ENCODE measurements around the gene DND1.
"Not testable (repeated sequence)": the region's sequence is repeated elsewhere in the genome, so short reads cannot be mapped to it uniquely, and the experiment has no call there.

DND1 gene

DNA sequence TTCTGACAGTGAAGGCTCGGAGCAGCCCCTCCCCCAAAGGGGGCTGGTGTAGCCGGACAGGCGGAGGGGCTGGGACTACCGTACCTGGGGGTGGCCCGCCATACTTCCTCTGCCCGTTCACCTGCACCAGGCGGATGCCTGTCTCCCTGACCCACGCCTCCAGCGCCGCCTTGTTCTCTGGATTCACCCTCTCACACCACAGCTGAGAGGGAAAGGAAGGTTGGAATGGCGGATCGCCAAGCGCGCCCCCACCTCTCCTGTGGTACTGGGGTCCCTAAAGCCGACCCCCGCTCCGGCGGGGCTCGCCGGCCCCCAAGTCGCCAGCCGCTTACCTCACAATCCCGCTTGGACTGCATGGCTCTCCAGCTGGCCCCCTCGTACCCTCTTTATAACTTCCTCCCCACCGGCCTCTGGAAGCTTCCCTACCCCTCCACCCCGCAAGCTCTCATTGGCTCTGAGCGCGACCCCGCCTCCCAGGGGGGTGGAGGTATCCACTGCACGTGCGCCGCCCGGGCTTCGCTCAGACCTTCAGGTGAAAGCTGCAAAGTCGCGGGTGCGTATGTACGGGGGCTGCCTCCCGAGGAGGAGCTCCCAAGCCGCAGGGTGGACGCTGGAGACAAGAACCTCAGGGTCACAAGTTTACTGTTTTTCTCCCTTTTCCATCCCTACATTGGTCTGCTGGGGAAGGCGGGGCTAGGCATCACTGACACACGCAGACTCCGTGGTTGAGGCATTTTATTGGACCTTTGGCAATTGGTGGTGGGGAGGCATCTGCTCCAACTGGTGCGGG is at the start of gene DND1:
TSS of gene DND1 (minus strand) at position 390 of the 790 bp plus-strand sequence. CDS start at position 356, 34 bp downstream.
- no peak for DNase-seq (ENCODE audit: low spot score)

- not testable (repeated sequence) for DNase-seq (ENCODE audit: low spot score)
Observed at GRCh38 chr5:140721395-140721794, 48.0 kb upstream of the DND1 start.

GRCh38 chr5:140720738-140721137 is 47.4 kb upstream of the DND1 start:
- DNase-seq (ENCODE audit: low spot score): not testable (repeated sequence)

GRCh38 chr5:140718266-140718592 is 44.9 kb upstream of the DND1 start:
- no peak for DNase-seq (ENCODE audit: low spot score)

DNA sequence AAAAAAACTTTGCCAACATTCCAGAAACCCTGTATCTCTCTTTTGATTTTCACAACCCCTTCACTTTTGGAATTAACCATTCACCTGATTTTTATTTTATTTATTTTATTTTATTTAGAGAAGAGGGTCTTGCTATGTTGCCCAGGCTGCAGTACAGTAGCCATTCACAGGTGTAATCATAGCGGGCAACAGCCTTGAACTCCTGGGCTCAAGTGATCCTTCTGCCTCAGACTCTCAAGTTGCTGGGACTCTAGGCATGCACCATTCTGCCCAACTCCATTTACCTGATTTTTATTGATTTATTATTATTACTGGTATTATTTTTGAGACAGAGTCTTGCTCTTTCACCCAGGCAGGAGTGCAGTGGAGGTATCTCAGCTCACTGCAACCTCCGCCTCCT is 42.9 kb upstream of the DND1 start:
- DNase-seq (ENCODE audit: low spot score): not testable (repeated sequence)

- no peak for DNase-seq (ENCODE audit: low spot score)
Observed at GRCh38 chr5:140713562-140714094, 40.3 kb upstream of the DND1 start.

- no peak for DNase-seq (ENCODE audit: low spot score)
Observed at GRCh38 chr5:140711794-140712193, 38.4 kb upstream of the DND1 start.

DNA sequence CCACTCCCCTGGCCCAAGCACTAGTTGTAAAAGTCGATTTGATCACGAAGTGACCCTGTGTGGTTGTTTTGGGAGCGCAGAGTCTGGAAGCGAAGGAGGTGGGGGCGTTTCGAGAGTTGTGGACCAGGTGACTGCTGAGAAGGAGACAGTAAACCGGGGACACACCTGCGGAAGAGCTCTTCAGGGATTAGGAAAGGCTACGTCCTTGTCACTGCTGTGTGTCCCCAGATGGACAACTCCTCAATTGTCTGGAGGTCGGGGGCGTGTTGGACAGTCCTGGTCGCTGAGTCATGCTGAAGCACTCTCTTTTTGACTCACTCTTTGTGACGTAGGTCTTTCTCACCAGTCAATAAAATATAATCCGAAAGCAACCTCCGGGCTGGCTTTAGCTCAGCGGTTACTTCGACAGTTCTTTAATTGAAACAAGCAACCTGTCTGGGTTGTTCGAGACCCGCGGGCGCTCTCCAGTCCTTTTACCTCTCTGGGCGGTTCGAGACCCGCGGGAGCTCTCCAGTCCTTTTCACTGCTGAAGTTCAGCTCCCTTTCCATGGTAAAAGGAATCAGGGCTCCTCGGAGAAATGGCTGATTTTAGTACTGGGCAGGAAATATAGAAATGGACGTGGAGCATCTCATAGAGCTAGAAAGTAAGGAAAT is 37.6 kb upstream of the DND1 start:
- peak; percentile 97 for DNase-seq (ENCODE audit: low spot score)

DNA sequence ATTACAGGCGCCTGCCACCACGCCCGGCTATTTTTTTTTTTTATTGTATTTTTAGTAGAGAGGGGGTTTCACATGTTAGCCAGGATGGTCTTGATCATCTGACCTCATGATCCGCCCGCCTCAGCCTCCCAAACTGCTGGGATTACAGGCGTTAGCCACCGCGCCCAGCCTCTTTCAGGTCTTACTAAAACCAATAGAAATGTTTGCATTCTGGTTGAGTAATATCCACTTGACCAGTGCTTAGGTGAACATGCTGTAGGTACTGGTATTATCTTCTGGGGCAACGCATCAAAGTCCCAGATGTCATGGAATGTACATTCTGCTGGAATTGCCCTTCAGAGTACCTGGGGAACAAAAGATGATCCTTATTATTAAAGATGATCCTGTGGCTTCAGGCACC is 35.4 kb upstream of the DND1 start:
- DNase-seq (ENCODE audit: low spot score): not testable (repeated sequence)

DNA sequence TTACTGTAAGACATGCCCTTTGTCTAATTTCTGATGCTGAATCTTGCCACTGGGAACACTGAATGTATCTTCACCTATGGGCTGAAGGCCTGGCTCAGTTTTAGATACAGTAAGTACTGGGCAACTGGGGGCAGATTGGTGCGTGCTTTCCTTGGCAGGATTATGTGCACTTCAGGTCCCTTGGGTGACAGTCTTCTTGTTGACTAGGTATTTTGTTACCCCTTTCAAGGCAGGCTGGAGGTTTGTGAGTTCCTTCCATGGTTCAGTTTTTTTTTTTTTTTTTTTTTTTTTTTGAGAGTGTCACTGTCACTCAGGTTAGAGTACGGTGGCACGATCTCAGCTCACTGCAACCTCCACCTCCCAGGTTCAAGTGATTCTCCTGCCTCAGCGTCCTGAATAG is 34.4 kb upstream of the DND1 start:
- DNase-seq (ENCODE audit: low spot score): no peak

- DNase-seq (ENCODE audit: low spot score): peak; percentile 96
Observed at GRCh38 chr5:140700177-140701144, 27.1 kb upstream of the DND1 start, which contains the start of gene ZMAT2. TSS of gene ZMAT2 (plus strand) at chr5:140700447. CDS start at chr5:140700461, 14 bp downstream.

DNA sequence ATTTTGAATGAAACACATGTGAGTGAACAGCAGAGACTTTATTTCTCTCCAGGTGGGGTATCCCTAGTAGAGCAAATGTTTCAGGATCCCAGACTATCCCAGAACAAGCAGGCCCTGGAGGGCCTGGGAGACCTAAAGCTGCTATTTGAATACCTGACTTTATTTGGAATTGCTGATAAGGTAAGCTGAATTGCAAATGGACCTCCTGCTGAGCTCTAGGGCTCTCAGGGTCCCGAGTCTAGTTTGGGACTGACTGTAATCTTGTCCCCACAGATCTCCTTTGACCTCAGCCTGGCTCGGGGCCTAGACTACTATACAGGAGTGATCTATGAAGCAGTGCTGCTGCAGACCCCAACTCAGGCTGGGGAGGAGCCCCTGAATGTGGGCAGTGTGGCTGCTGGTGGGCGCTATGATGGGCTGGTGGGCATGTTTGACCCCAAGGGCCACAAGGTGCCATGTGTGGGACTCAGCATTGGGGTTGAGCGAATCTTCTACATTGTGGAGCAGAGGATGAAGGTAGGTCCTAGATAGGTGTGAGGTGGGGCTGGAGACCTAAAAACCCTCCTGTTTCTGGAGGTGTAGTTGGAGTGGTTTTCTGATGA is 23.6 kb upstream of the DND1 start:
- DNase-seq (ENCODE audit: low spot score): no peak

DNA sequence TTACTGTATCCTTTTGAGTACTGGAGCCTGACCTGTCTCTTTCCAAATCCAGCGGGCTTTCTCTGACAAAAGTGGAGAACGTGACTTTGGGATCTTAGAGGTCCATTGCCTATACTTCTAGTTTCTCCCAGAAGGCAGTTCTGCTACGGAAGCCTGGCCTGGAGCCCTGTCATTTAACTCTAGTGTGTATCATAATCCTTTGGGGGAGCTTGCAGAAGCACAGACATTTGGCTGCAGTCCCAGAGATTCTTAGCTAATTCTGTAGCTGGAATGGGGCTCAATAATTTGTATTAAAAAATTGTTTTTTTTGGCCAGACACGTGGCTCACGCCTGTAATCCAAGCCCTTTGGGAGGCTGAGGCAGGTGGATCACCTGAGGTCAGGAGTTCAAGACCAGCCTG is 20.9 kb upstream of the DND1 start:
- no peak for DNase-seq (ENCODE audit: low spot score)

- DNase-seq (ENCODE audit: low spot score): peak; percentile 87
Observed at GRCh38 chr5:140690941-140691924, 17.9 kb upstream of the DND1 start, which contains the start of the genes HARS1 and HARS2. TSS of gene HARS1 (minus strand) at chr5:140691370. CDS start at chr5:140691304, 66 bp downstream. TSS of gene HARS2 (plus strand) at chr5:140691455. CDS start at chr5:140691649, 194 bp downstream.

- no peak for DNase-seq (ENCODE audit: low spot score)
Observed at GRCh38 chr5:140690376-140690932, 17.1 kb upstream of the DND1 start.

GRCh38 chr5:140678993-140679392 is 5.6 kb upstream of the DND1 start:
- no peak for DNase-seq (ENCODE audit: low spot score)

DNA sequence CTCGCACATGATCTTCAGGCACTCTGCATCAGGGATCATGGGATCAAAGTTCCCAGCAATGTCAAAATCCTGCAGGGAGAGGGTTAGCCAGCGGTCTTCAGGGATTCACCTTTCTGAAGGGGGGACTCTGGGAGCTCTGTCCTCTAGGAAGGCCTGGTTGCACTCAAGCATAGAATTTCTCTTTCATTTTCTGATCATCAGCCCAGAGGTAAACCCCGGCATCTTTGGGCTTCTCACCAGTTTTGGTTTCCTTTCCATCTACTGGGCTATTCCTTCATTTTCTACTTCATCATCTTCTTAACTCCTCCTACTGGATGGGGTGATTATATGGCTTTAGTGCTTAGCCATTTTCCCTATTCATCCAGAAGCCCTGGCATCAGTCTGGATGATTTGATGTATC is 4.6 kb upstream of the DND1 start:
- no peak for DNase-seq (ENCODE audit: low spot score)

- DNase-seq (ENCODE audit: low spot score): no peak
Observed at GRCh38 chr5:140674629-140675028, 1.3 kb upstream of the DND1 start.

DNA sequence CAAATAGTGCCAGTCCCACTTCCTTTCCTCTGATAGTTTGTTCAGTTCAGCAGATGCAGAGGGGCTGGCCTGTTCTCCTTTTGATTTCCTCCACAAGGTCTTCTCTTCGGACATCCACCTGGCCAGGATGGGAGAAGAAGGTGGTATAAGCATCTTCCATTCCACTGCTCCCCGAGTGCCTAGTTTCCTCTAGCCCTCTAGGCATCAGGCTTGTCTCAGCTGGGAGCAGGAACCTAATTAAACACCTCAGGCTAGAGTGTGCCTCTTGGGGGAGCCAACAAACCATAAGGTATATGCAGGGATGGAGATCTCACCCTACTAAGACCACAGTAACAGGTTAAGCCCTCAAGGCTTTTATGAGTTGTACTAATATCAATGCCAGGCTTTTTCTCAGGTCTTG is 835 bp upstream of the DND1 start:
- no peak for DNase-seq (ENCODE audit: low spot score)

All from CD4-positive, alpha-beta T cell treated with Interleukin-15 for 4 hours (primary cell).